DOHH2 (cell line): ENCODE measurements around the gene KRT6B.

ENCODE experiments used
- EZH2phosphoT487 ChIP-seq: fragments of 200-600 bp; sonication (generic); IDR thresholded peaks from 2 replicates; pipeline ENCODE4 v1.6.1; 2017; ENCODE audit warnings: borderline replicate concordance, mild to moderate bottlenecking, antibody characterized with exemption, low read length, moderate library complexity, mixed read lengths
- TF ChIP-seq, protein P1 (sequence below): fragments of 200-600 bp; sonication (generic); IDR thresholded peaks from one replicate; pipeline ENCODE4 v1.5.1; 2014; ENCODE audit warnings: antibody characterized with exemption, mild to moderate bottlenecking, low read depth, low read length; ENCODE audit not compliant: poor library complexity, severe bottlenecking

DNA sequence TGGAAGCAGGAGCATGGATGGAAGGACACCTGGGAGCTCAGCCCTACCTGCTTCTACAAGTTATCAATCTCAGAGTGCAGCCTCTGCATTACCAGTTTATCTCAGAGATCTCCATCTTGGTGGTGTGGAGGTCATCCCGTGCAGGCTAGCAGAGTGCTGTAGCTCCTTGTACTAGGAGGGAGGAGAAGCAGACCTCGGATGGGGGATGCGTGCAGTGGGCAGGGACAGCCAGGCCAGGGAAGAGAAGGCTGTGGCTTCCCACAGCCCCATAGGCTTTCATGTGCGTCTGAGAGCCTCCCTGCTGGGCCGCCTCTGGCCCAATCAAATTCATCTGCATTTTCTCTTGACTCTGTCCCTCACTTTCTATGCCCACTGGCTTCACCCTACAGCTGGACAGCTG lies 37.0 kb downstream of the KRT6B start:
- TF ChIP-seq, protein P1, sequence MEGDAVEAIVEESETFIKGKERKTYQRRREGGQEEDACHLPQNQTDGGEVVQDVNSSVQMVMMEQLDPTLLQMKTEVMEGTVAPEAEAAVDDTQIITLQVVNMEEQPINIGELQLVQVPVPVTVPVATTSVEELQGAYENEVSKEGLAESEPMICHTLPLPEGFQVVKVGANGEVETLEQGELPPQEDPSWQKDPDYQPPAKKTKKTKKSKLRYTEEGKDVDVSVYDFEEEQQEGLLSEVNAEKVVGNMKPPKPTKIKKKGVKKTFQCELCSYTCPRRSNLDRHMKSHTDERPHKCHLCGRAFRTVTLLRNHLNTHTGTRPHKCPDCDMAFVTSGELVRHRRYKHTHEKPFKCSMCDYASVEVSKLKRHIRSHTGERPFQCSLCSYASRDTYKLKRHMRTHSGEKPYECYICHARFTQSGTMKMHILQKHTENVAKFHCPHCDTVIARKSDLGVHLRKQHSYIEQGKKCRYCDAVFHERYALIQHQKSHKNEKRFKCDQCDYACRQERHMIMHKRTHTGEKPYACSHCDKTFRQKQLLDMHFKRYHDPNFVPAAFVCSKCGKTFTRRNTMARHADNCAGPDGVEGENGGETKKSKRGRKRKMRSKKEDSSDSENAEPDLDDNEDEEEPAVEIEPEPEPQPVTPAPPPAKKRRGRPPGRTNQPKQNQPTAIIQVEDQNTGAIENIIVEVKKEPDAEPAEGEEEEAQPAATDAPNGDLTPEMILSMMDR, result no peak
- no peak for TF ChIP-seq EZH2phosphoT487
